HG03064 (cell line): ENCODE measurements around the gene COX20.

Source experiments
- ATAC-seq: cut with Tn5 transposase; IDR thresholded peaks from one replicate; pipeline ENCODE4 v1.9.1; 2021; ENCODE audit warnings: low read depth; ENCODE audit not compliant: unreplicated experiment

Gene COX20

DNA sequence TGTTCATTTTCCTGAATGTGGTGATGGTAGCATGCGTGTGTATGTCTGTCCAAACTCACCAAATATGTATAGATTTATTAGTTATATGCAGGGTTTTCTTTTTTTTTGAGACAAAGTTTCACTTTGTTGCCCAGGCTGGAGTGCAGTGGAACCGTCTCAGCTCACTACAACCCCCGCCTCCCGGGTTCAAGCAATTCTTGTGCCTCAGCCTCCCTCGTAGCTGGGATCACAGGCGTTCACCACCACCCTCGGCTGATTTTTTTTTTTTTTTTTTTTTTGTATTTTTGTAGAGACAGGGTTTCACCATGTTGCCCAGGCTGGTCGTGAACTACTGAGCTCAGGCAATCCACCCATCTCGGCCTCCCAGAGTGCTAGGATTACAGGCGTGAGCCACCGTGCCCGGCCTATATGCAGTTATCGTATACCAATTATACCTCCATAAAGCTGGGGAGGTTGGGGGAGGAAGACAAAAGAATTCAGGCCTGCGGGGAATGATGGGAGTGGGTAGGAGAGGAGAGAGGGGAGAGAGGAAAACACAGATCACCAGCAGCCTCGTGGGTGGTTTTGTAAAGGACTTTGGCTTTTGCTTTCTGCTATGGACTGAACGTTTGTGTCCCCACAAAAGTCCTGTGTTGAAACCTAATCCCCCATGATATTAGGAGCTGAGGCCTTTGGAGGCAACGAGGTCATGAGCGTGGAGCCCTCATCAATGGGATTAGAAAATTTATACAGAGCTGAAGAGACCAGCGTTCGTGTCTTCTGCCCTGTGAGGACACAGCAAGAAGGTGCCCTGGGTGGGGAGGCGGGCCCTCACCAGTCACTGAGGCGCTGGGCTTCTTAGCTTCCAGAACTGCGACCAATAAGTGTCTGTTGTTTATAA lies 33.3 kb downstream of the COX20 start:
- no peak for ATAC-seq

DNA sequence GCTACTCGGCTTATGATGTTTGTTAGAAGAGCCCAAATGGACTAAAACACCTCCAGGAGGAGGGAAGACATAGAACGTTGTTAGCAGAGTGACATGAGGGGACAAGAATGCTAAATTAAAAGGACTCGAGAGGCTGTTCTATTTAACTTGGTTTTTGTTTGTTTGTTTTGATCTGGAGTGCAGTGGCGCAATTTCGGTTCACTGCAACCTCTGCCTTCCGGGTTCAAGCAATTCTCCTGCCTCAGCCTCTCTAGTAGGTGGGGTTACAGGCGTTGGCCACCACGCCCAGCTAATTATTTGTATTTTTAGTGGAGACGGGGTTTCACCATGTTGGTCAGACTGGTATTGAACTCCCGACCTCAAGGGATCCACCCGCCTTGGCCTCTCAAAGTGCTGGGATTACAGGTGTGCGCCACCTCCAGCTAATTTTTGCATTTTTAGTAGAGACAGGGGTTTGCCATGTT lies 33.9 kb downstream of the COX20 start:
- ATAC-seq, result no peak

DNA sequence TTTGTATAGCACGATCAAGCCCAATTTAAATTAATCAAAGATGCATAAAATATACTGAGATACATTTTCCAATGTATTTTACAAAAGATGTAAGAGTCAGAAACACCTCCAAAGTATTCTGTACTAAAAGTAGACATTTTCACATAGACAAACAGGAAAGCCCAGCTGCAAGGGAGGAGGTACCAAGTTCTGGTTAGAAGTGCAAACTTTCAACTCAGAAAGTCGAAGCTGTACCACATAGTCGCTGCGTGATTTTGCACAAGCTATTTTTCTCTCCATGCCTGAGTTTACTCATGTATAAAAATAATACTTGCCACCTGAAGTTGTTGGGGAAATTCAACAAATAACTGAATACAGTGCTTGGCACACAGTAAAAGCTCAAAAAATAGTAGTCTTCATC lies 34.5 kb downstream of the COX20 start:
- no peak for ATAC-seq

DNA sequence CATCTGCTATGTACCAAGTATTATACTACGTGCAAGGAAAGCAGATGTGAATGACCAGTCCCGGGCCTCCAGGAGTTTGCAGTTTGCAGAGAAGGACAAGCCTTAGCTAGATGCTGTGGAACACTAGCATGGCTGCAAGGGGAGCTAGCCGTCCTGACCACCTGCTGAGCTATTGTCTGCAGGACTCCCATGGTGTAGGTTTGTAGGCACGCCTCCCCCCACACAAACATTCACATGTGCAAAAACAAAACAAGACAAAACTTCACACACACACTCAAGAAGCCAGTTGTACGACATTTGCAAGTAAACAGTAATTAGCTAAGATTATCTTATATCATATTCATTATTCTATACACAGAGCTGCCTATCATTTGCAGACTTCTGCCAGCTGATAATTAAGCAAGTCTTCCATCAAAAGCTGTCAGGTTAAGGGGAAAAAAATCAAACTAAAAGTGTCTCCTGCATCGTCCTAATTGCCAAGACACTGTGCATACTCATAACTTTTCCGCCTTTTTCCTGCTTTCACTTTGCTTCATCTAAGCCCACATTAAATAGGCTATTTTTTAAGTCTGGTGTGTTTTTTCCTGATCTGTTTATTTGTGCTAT lies 39.6 kb downstream of the COX20 start:
- ATAC-seq, result no peak

DNA sequence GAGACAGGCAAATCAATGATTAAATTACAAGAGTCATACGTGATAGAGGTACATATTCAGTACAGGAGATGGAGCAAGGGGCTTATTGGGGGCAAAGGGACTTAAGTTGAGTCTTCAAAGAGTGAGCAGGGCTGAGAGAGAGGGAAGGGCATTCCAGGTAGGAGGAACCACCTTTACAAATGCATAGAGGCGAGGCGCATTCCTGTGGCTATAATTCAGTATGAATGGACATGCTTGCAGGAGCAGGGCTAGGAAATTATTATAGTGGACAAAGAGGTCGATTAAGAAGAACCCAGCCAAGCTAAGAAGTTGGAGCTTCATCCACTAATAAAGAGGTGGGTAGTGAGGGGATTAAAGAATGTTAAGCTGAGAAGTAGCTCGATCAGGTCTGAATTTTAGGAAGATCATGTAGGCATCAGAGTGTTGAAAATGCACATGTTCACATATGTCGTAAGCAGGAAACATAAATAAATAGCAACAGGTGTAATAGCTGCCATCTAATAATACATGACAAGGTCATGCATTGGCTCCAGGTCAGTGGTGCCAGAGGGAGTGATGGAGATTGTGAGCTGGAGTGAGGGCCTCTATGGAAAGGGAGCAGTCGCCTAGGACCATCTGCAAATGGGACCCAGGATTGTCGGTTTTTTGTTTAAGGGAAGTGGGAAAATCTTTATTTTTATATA lies 40.9 kb downstream of the COX20 start:
- no peak for ATAC-seq

DNA sequence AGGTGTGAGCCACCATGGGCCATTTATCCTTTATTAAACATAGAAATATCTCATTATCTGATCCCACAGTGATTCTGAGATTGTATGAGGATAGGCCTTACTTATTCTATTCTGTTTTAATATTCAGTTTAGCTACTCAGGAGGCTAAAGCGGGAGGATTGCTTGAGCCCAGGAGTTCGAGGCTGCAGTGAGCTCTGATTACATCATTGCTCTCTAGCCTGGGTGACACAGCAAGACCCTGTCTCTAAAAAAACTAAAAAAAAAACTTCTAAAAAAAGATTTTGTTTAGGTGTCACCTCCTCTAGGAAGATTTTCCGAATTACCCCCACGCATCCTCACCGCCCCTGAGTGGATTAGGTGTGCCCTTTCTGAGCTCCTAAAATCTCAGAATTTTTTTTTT lies 43.2 kb downstream of the COX20 start:
- no peak for ATAC-seq

DNA sequence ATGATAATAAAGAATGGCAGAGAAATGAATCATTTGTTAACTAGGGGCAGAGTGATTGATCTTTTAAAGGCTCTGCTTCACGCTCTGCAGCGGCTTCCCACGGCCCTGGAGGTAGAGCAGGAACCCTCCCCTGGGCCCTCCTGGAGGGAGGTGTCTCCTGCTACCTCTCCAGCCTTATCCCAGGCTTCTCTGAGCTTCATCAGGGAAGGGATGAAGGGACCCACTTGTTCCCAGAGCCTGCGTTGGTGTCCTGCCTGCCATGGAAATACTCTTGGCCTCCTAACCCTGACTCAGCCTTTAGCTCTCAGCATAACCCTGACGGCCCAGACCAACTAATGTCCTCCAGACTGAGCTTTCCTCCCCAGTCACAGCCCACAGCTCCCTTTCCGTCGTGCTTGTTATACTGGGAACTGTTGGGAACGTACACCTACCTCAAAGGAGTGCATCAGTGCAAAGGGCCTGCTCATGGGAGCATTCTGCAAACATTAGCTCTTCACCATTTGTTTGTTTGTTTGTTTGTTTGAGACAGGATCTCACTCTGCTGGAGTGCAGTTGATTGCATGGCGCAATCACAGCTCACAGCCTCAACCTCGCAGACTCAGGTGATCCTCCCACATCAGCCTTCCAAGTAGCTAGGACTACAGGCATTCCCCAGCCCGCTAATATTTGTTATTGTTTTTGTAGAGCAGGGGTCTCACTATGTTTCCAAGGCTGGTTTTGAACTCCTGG lies 46.3 kb downstream of the COX20 start:
- no peak for ATAC-seq

DNA sequence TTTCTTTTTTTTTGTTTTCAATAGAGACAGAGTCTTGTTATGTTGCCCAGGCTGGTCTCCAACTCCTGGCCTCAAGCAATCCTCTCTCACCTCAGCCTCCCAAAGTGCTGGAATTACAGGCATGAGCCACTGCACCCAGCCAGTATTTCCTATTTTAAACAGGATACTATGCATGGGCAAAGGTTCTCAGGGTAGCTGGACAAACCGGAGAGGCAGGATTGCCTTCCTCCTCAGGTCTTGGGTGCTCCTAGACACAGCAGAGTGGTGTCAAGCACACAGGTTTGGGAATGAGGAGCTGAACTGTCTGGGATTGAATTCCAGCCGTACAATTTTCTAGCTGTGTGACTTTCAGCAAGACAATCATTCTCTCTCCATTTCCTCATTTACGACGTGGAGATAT lies 51.8 kb downstream of the COX20 start:
- ATAC-seq, result no peak

DNA sequence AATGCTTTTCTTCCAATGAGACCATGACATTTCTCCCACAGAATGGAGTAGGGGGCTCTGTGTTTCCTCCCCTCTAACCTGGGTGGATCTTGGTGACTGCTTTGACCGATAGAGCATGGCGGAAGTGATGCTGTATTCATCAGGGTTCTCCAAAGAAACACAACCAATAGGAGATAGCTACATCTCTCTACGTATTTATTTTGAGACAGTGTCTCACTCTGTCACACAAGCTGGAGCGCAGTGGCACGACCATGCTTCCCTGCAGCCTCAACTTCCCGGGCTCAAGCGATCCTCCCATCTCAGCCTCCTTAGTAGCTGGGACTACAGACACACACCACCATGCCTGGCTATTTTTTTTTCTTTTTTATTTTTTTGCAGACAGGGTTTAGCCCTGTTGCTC lies 58.4 kb downstream of the COX20 start:
- no peak for ATAC-seq
